ENCODE measurements around the gene CCS.
"Not testable (repeated sequence)": the region's sequence is repeated elsewhere in the genome, so short reads cannot be mapped to it uniquely, and the experiment has no call there.

Gene CCS

GRCh38 chr11:66626382-66626781 lies 33.4 kb downstream of the CCS start:
- no peak for DNase-seq (ENCODE audit: low spot score)

DNA sequence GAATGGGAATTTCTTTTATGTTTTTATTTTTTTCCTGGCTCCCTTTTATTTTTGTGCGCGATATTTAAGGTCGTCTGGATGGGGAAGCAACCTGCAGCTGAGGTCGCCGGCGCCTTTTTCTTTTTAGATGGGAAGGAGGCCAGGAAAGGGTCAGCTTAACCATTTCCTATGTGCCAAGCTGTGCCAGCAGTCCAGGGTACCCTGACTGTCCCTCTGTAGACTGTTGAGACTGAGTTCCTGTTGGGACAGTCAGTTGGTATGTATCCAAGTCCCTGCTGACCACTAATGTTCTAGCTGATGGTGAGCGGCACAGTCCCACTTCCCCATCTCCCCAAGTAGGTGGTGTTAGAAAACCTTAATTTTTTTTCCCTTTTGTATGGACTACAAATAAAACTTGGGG lies 33.9 kb downstream of the CCS start:
- DNase-seq (ENCODE audit: low spot score): no peak

DNA sequence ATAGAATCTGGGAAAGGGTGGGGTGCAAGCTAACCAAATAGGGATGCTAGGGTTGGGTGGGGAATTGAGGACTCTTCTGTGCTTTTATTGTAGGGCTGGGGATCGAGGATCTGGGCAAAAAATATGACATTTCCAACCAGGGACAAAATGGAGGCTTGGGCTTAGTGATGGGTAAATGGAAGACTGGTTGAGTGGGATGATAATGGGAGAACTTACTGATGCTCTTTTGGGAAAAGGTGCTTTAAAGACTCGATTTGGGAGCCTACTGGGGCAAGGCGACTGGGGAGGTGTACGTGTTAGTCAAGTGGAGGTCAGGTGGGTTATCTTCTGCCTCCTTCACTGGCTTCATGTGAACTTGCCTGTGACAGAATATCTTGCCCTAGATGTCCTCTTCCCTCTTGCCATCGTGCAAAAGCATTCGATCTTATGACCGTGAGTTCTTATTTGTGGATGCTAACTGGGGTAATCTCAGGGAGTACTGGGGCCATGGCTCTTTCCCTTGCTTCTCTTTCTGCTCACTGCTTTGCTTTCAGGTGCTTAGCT lies 35.1 kb downstream of the CCS start:
- no peak for DNase-seq (ENCODE audit: low spot score)

DNA sequence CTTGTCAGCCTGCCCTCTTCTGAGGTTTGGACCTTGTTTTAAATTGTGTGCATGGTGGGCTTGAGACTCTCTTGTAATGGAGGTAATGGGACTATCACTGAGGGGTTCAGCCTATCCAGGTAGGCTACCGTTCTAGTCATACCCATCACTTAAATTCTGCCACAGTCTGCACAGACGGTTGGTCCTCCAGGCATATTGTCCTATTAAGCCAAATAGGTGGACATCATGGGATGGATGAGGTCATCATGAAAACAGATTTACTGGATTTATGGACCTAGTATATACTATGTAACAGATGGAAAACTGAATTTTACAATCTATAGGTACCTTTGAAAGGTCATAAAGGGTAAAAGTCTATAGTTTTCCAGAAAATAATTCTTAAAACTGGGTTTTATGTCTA lies 36.4 kb downstream of the CCS start:
- DNase-seq (ENCODE audit: low spot score): no peak

DNA sequence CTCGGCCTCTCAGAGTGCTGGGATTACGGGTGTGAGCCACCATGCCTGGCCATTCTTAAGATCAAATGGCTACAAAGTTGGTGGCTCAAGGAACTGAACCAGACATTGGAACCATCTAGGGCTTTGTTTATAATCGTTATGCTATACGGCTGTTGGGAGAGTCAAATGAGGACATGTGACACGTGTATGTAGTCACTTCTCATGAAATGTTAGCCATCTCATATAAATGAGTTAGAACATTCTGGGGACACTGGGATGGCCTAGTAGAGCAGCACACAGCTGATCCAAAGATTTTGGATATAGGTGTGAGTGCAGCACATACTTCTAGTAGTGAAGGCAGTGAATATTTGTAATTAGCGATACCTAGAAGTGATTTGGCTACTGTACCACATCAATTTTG lies 38.9 kb downstream of the CCS start:
- DNase-seq (ENCODE audit: low spot score): no peak

DNA sequence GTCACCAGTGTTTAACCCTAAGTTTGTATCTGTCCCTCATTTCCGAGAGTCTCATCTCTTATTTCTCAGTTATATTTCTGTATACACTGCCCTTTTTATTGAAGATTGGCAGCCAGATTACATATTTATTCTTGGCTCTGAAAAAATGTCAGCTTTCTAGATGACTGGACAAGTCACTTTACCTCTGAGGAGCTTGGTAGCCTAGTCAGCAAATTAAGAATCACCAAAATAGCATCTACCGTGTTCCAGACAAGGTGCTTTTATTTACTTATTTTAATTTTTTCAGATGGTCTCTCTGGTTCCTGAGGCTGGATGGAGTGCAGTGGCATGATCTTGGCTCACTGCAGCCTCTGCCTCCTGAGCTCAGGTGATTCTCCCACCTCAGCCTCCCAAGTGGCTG lies 40.0 kb downstream of the CCS start:
- DNase-seq (ENCODE audit: low spot score): no peak

- DNase-seq (ENCODE audit: low spot score): no peak
Measured at GRCh38 chr11:66636411-66636810, 43.4 kb downstream of the CCS start.

GRCh38 chr11:66637557-66638176 lies 44.7 kb downstream of the CCS start:
- peak; percentile 25 for DNase-seq (ENCODE audit: low spot score)

- DNase-seq (ENCODE audit: low spot score): peak; percentile 100
Measured at GRCh38 chr11:66638177-66639065, 45.4 kb downstream of the CCS start, which contains the start of gene RBM4. Gene RBM4, plus strand, starts transcription at chr11:66638703. Its CDS starts 1,009 bp downstream, at chr11:66639712.

DNA sequence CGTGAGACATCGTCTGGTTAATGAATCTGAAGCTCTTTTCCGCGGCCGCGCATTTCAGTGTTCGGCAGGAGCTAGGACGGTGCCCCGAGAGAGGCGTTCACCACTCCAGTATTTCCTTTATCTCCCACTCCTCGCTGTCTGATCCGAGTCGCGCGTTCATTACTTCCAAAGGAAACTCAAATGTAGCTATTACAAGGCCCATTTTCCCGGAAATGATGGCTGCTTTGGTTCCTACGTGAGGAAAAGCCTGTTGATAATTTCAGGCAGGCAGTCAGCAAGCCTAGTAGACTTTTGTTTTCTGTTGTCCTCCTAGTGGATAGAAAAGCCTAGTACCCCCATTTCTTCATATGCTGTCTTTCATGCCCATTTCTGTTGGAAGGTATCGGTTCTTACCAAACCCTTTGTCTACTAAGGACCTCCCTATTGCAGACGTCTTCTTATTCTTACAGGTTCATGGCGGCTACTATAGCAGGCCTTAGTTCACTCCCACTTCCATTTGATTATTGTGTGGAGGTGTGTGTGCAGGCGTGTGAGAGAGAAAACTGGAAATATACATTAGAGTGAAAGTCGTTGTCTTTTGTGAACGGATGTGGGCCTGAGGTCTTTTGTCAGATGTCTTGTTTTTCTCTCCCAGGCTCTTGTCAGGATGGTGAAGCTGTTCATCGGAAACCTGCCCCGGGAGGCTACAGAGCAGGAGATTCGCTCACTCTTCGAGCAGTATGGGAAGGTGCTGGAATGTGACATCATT lies 46.3 kb downstream of the CCS start:
- DNase-seq (ENCODE audit: low spot score): peak; percentile 33

DNA sequence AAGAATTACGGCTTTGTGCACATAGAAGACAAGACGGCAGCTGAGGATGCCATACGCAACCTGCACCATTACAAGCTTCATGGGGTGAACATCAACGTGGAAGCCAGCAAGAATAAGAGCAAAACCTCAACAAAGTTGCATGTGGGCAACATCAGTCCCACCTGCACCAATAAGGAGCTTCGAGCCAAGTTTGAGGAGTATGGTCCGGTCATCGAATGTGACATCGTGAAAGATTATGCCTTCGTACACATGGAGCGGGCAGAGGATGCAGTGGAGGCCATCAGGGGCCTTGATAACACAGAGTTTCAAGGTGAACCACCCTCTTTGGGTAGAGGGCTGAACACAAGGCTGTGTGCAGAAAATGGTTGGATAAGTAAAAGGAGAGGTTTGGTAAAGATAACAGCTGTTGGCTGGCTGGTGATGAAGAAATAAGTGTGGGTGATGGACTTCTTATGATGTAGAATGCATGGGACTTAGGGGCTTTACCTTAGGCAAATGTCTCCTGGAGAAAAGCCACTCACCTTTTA lies 46.9 kb downstream of the CCS start:
- not testable (repeated sequence) for DNase-seq (ENCODE audit: low spot score)

DNA sequence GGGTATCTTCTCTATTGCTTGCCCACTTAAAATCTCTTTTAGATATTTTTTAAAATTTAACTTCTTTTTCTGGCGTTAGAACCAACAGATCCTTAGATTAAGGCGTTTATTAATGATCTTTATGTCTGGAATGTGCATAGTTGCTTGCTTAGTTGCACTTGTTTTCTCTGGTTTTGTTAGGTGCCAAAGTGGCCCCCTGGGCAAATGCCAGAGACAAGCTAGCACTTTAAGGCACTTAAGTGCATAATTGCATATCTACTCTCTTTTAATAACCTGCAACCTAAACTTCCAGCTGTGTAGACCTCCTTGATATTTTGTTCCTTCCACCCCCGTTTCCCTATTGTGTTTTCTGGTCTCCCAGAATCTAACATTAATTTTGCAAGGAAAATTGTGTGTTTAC lies 48.8 kb downstream of the CCS start:
- DNase-seq (ENCODE audit: low spot score): no peak

GRCh38 chr11:66643745-66644437 lies 50.9 kb downstream of the CCS start:
- no peak for DNase-seq (ENCODE audit: low spot score)

- no peak for DNase-seq (ENCODE audit: low spot score)
Measured at GRCh38 chr11:66646828-66647227, 53.8 kb downstream of the CCS start.

GRCh38 chr11:66649903-66650302 lies 56.9 kb downstream of the CCS start:
- DNase-seq (ENCODE audit: low spot score): no peak

- no peak for DNase-seq (ENCODE audit: low spot score)
Measured at GRCh38 chr11:66651016-66651415, 58.0 kb downstream of the CCS start.

DNA sequence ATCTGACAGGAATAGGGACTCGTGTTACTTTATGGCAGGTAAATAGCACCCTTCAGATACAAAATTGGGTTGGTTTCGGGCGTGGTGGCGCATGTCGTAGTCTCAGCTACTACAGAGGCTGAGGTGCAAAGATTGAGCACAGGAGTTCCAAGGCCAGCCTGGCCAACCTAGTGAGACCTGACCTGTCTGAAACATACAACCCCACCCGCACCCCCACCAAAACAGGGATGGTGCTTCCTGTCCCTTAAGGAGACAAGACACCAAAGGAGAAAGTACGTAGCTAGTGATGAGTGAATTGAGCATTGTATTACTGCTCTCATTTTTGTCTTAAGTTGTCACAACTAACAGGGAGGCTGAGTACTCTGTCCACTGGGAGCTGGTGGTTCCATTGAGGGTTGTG lies 59.7 kb downstream of the CCS start:
- no peak for DNase-seq (ENCODE audit: low spot score)

DNA sequence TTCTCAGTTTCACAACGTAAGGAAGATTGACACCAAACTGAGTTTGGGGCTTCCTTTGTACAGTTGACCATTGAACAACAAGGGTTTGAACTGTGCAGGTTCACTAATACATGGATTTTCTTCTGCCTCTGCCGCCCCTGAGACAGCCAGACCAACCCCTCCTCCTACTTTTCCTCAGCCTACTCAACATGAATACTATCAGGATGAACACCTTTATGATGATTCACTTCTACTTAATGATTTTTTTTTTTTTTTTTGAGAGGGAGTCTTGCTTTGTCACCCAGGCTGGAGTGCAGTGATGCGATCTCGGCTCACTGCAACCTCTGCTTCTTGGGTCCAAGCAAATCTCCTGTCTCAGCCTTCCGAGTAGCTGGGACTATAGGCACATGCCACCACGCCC lies 60.1 kb downstream of the CCS start:
- DNase-seq (ENCODE audit: low spot score): no peak

All from SW480 (cell line).